NCI-H2029 treated with DMSO at 0.1 percent for 48 hours (cell line): ENCODE measurements around the gene CYFIP1.

Experiments
- DNase-seq: peaks from one replicate; lab custom pipeline; 2025; lab: John Stamatoyannopoulos, UW

Gene CYFIP1

DNA sequence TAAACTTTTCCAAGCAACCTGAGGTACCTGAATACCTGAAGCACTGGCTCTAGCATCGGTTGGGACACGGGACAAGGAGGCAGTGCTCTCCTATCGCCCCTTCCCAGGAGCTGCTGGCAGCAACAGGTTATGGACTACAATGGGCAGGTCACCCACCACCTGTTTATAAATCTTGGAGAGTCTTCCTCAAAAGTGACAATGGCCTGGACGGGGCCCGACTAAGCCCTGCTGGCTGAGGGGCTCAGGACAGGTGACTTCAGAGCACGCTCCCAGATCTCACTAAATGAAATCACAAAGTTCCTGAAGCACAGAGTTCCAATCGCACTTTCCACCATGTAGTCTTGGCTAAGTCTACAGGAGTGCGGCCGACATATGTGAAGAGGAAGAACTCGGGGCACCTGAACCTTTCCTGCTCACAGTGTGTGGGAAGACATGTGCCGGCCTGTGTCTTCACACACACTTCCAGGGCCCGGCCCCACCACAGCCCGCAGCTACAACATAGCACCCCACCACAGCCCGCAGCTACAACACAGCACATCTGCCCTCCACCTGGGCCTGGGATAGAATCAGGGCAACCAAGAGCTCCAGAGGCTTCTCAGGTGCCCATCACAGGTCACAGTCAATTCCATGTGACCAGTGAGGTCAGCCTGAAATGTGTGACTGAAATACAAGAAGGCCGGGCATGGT lies 12.9 kb downstream of the CYFIP1 start:
- DNase-seq = no peak

GRCh38 chr15:22966321-22967083 lies 13.7 kb downstream of the CYFIP1 start:
- no peak for DNase-seq

GRCh38 chr15:22963641-22964040 lies 16.5 kb downstream of the CYFIP1 start:
- DNase-seq = no peak

GRCh38 chr15:22962611-22963010 lies 17.6 kb downstream of the CYFIP1 start:
- no peak for DNase-seq

DNA sequence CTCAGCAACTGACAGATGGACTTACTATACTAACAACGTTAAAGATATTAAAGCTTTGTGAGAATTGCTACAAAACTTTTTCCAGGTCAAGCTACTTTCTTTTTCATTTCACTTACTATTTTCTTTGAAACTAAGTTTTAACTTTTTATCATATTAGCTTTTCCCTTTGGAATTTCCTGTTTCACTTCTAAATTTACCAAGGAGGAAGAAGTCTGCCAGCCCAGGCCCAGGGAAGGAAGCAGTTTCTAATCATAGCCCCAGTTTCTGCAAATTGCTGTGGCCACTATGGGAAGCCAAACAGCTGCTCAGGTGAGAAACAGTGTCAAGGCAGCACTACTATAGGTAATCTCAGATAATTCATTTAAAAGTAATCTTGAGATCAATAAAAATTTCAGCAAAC lies 18.4 kb downstream of the CYFIP1 start:
- DNase-seq = no peak

DNA sequence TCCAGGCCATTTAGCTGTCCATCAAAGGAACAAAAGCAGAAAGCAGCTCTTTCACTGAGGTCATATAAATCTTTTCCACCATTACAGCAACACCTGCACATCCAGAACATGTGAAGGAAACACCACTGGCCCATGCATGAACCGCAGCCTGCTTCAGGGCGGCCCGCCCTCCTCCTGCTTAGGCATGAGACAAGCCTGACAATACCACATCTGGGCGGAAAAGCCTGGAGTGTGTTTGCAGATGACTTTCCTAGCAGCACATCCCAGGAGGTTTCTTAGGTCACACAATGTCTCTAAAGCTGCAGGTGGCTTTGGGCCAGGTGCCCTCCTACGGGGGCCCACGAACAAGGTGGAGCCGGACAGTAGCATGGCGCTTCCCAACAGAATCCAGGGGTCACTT lies 19.6 kb downstream of the CYFIP1 start:
- DNase-seq = no peak

DNA sequence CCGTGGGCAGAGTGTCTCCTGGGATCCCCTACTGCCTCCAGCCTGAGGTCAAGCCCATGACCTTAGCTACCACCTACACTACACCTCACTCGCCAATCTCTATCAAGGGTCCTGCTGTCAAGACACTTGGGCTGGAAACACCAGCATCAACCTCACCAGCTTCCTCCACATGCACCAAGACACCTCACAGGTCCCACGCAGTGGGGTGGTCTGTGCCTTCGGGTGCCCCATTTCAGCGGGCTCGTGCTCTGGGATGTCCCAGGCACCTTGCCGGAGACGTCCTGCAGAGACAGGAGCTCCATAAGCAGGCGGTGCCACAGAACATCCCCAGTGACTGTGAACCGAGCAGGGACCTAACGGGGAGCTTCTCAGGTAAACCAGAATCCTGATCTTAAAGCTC lies 20.0 kb downstream of the CYFIP1 start:
- DNase-seq = no peak

- no peak for DNase-seq
These were observed 20.7 kb downstream of the CYFIP1 start for GRCh38 chr15:22959321-22960101.

- no peak for DNase-seq
These were observed 21.5 kb downstream of the CYFIP1 start for GRCh38 chr15:22958487-22959280.

DNA sequence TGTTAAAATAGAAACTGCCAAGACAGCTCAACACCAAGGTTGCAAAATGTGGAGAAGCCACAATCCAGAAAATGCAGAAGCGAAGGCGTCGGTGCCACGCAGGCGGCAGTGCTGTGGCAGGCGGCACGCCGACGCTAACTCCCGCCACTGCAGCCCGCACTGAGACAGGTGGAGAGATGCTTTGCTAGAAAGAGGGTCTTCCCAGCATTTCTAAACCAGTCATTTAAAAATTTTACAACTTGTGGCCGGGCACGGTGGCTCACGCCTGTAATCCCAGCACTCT lies 23.2 kb downstream of the CYFIP1 start:
- DNase-seq = no peak

- no peak for DNase-seq
These were observed 23.8 kb downstream of the CYFIP1 start for GRCh38 chr15:22956257-22956977.

DNA sequence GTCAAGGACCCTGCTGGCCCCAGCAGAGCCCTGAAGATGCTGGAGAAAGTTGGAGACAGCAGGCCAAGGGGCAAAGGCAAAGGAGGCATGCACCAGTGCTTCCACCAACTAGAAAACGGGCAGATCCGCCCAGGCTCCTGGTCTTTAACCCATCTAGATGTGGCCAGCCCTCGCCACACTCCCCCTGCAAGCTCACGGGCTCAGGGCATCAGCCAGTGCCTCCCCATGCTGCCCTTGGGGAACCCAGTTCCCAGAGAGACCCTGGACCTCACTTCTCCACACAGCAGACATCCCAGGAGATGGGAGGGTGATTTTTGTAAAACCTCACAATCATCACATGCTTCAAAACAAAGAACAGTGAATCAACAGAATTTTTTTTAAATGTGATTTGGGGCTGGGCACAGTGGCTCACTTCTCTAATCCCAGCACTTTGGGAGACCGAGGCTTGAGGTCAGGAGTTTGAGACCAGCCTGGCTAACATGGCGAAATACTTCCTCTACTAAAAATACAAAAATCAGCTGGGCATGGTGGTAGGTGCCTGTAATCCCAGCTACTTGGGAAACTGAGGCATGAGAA lies 24.5 kb downstream of the CYFIP1 start:
- DNase-seq = no peak

GRCh38 chr15:22954798-22955543 lies 25.2 kb downstream of the CYFIP1 start:
- no peak for DNase-seq

DNA sequence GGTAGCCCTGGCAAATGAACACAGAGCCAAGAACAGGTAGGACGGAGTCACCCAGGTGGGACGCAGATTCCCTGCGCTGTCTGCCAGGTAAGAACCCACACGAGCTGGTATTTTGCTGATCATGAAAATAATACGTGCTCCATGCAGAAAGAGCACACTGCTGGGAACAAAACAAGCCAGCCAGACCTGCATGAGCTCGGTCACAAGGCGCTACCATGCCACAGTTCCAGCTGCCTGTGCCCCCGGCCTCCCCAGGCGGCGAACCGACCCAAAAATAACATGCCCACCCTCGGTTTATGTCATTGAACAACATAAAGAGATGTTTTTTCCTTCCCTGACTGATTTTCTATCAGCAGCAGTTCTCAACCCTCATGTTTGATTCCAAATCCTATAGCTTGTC lies 25.8 kb downstream of the CYFIP1 start:
- DNase-seq = no peak

DNA sequence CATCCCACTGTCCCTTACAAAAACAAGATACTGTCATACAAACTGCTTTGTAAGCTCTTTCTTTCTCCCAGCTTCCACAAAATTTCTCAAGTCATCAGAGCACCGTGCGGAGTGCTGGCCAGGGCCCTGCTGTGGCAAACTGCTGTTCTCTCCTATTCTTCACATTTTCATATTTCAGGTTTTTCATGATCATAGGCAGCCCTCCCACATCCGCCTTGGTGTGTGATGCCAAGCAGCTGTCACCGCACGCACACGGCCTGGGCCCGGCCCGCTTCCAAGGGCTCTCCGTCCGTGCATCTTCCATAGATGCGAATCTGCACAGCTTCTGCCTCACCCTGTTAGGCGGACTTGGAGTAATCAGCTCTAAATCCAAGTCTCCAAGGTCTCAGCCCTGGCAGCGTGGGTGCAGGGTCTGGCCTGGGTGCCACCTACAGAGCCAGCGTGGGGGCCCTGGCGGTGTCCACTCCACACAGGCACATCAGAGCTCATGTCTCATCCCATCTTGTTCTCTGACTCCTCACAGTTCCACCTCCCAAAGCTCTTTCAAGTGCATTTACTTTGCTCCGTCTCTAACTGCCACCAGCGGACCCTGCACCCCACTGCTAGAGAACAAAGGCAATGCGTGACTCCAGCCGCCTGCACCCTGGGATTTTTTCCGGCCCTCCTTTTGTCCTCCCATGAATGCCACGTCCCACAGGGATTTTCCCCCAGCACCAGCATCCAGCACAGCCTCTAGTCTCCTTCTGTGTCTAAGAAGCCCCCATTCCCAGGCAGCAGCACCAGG lies 27.2 kb downstream of the CYFIP1 start:
- no peak for DNase-seq

DNA sequence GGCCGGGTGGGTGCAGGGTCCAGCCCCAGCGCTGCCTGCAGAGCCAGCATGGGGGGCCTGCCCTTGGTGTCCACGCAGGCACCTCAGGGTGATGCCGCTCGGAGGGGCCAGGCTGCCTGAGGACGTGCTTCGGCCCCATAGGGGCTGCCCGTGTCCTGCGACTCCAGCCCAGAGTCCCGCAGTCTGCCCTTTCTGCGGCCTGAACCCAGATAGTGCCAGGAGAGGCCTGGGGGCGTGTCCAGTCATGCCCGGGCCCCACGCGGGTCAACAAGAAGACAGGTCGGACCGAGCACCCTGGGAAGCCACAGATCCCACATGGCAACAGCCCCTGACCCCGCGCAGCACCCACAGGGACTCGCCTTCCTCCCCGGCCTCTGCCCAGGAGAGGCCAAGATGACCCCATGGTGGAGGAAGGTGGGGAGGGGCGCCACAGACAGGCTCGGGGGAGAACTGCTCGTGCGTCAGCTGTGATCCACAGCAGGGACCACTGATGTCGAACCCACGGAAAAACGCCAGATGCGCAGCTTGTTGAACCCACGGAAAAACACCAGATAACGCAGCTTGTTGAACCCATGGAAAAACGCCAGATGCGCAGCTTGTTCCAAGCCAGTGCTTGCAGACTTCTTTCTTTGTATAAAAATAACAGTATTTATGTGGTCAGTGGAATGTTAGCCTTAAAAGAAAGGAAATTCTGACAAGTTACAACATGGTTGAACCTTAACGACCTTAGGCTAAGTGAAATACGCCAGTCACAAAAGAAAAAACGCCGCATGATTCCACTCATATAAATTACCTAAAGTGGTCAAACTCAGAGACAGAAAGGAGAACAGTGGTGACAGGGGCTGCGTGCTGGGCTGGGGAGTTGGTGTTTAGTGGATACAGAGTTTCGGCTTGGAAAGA lies 28.5 kb downstream of the CYFIP1 start:
- no peak for DNase-seq

DNA sequence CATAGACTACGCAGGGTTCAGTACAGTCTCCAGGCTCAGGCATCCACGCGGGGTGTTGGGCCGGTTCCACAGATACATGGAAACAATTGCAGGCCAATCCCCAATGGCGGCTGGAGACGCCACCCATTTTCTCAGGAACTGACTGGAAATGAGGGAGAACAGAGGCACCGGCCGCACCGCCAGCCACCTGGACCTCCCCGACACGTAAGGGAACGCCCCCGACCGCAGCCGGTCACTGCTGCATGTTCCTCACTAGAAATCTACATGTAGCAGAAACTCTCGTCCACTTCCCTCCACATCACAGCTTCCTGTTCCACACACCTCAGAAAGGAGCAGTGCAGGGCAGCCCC lies 29.2 kb downstream of the CYFIP1 start:
- no peak for DNase-seq

DNA sequence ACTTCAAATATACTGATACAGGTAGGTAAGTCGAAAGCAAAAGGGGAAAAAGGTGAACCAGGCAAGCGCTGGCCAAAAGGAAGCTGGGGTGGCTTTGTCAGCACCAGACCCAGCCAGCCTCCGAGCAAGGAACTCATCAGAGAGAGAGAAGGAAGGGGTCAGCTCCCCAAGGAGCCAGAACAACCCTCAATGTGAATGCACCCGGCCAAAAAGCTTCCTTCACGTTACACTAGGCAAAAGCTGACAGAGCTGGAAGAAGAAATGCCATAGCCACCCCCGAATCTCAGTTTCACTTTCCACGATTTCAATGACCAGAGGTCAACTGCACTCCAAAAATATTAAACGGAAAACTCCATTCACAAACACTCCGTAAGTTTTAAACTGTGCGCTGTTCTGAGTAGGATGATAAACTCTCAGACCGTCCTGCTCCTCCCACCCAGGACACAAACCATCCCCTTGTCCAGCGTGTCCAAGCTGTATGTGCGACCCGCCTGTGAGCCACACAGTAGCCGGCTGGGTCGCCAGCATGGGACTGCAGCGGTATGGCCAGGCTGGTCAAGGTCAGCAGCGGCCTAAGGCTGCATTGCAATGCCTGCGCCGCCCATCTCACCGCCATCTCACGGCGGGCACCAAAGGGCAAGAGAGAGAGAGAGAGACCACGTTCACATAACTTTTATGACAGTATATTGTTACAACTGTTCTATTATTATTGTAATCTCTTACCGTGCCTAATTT lies 29.7 kb downstream of the CYFIP1 start:
- DNase-seq = no peak
